ENCODE data around the gene DDX28. TPM values are rescaled to one million over a fixed set of nuclear protein-coding genes. Genes with fewer than 3 reads are reported as not detected.

DDX28 gene
- total and polyA plus RNA-seq, 9 of the 15 experiments (the other 6 are each of a cell fraction or from before 2014, with no cell fraction given) = 2.8 to 24.5 (median 15.9) TPM

GRCh38 chr16:67993207-67994039, 29.6 kb downstream of the DDX28 start (continued):
- TF ChIP-seq NKRF (IDR thresholded peaks at IDR 0.05; ENCODE audit: borderline replicate concordance) = peak; percentile 81; the same call in 1 of the 2 replicates
- TF ChIP-seq KAT7 (CRISPR knock-in tag; IDR thresholded peaks at IDR 0.05; ENCODE audit: borderline replicate concordance) = no peak
- no peak for TF ChIP-seq ZNF57 (CRISPR knock-in tag; IDR thresholded peaks at IDR 0.05)
- no peak for TF ChIP-seq ZNF764 (CRISPR knock-in tag; IDR thresholded peaks at IDR 0.05; ENCODE audit: low read depth)
- TF ChIP-seq HMG20B (CRISPR knock-in tag; IDR thresholded peaks at IDR 0.05) = no peak
- TF ChIP-seq ETV6 (IDR thresholded peaks at IDR 0.05; ENCODE audit: borderline replicate concordance in 1 of 2, low read depth in 2 of 2, low read length in 1 of 2) = no peak
- no peak for TF ChIP-seq ETV6 (CRISPR knock-in tag; IDR thresholded peaks at IDR 0.05; ENCODE audit: borderline replicate concordance)
- no peak; the same call in 1 of the 2 replicates for TF ChIP-seq ZNF431 (CRISPR knock-in tag; IDR thresholded peaks at IDR 0.05)
- no peak for TF ChIP-seq HMBOX1 (IDR thresholded peaks at IDR 0.05)
- TF ChIP-seq ZNF140 (CRISPR knock-in tag; IDR thresholded peaks at IDR 0.05) = no peak
- no peak for TF ChIP-seq CBX5 (IDR thresholded peaks at IDR 0.05; ENCODE audit: borderline replicate concordance, low read depth)
- TF ChIP-seq DACH1 (IDR thresholded peaks at IDR 0.05; ENCODE audit: partially characterized antibody) = peak; percentile 46
- TF ChIP-seq HDGF (IDR thresholded peaks at IDR 0.05) = no peak
- no peak for TF ChIP-seq THRAP3 (IDR thresholded peaks at IDR 0.05; ENCODE audit: borderline replicate concordance)
- peak; percentile 17 for TF ChIP-seq TBP (optimal IDR thresholded peaks at IDR 0.05; ENCODE audit: low read depth, low read length)
- TF ChIP-seq SLC30A9 (CRISPR knock-in tag; IDR thresholded peaks at IDR 0.05) = no peak
- peak; percentile 89 for TF ChIP-seq SAFB (IDR thresholded peaks at IDR 0.05; ENCODE audit: borderline replicate concordance, low read depth, low read length)
- TF ChIP-seq NR3C1 (CRISPR knock-in tag; IDR thresholded peaks at IDR 0.05) = 0 out of 2 replicates have a peak, but pooled peaks have one; percentile 26
- TF ChIP-seq ZNF184 (CRISPR knock-in tag; IDR thresholded peaks at IDR 0.05) = no peak
- peak; percentile 66; the same call in 1 of the 2 replicates for TF ChIP-seq ZBTB2 (IDR thresholded peaks at IDR 0.05)
- no peak for TF ChIP-seq GABPB2 (CRISPR knock-in tag; conservative IDR thresholded peaks at IDR 0.05)
- 0 out of 2 replicates have a peak, but pooled peaks have one; percentile 17 for TF ChIP-seq MIER1 (IDR thresholded peaks at IDR 0.05; ENCODE audit: low read depth)
- TF ChIP-seq STAT5B (CRISPR knock-in tag; IDR thresholded peaks at IDR 0.05) = no peak
- TF ChIP-seq ZC3H4 (CRISPR knock-in tag; IDR thresholded peaks at IDR 0.05; ENCODE audit: borderline replicate concordance) = no peak
- TF ChIP-seq KLF1 (tag; IDR thresholded peaks at IDR 0.05) = peak; percentile 92
- TF ChIP-seq SPI1 (IDR thresholded peaks at IDR 0.05; ENCODE audit: borderline replicate concordance, low read depth, low read length) = no peak

Data from K562 (cell line).